ENCODE data around the gene KTI12.

Gene KTI12

GRCh38 chr1:51997974-51998382, 35.6 kb downstream of the KTI12 start:
- Histone ChIP-seq H3K9ac (ENCODE audit: low read length) (no peak overlapping the region), H3K4me2 (ENCODE audit: low read length) (no peak overlapping the region), H3K27ac (ENCODE audit: low read depth, low read length, poor library complexity, severe bottlenecking) (no peak overlapping the region), H3K4me1 (ENCODE audit: insufficient read depth, low read length, severe bottlenecking) (no peaks in the 10 kb centered on the region), H3K4me3 (ENCODE audit: low read depth, low read length, poor library complexity, severe bottlenecking) (no peak overlapping the region), H2AFZ (ENCODE audit: low read length) (no peak overlapping the region), H3F3A (ENCODE audit: insufficient read depth, low read length) (no peaks in the 10 kb centered on the region), H3K79me2 (ENCODE audit: insufficient read depth, low read length) (no peaks in the 10 kb centered on the region), H3K36me3 (ENCODE audit: insufficient read depth, low read length) (no peaks in the 10 kb centered on the region), H3K27me3 (ENCODE audit: insufficient read depth, low read length) (no peaks in the 10 kb centered on the region), H3K9me3 (ENCODE audit: low read length) (no peaks in the 10 kb centered on the region), H4K20me1 (ENCODE audit: insufficient read depth, low read length) (no peaks in the 10 kb centered on the region), H3K9me2 (ENCODE audit: low read depth, low read length) (no peaks in the 10 kb centered on the region)
- TF ChIP-seq CTCF (IDR thresholded peaks at IDR 0.05; ENCODE audit: low read length) (no peak), EZH2 (IDR thresholded peaks at IDR 0.05; ENCODE audit: borderline replicate concordance, low read length) (no peak)

- no peak within 1 kb of the TSS for H3K27ac ChIP-seq (ENCODE audit: low read depth, low read length, poor library complexity, severe bottlenecking)
These were observed 43.1 kb downstream of the KTI12 start, which contains the start of gene RAB3B for GRCh38 chr1:51990478-51990965. Gene RAB3B, minus strand, starts transcription at chr1:51990700. Its CDS starts 13,583 bp downstream, at chr1:51977117.

GRCh38 chr1:51989582-51990477, 43.8 kb downstream of the KTI12 start:
- H3K4me3 ChIP-seq (ENCODE audit: low read depth, low read length, poor library complexity, severe bottlenecking) = peak overlapping the region; percentile 63
- H4K20me1 ChIP-seq (ENCODE audit: insufficient read depth, low read length) = no peaks in the 10 kb centered on the region
- no peaks in the 10 kb centered on the region for H3K9me3 ChIP-seq (ENCODE audit: low read length)
- H3F3A ChIP-seq (ENCODE audit: insufficient read depth, low read length) = no peaks in the 10 kb centered on the region
- TF ChIP-seq EZH2 (IDR thresholded peaks at IDR 0.05; ENCODE audit: borderline replicate concordance, low read length) = no peak
- no peak for TF ChIP-seq CTCF (IDR thresholded peaks at IDR 0.05; ENCODE audit: low read length)
- H3K27me3 ChIP-seq (ENCODE audit: insufficient read depth, low read length) = no peaks in the 10 kb centered on the region
- H3K36me3 ChIP-seq (ENCODE audit: insufficient read depth, low read length) = no peaks in the 10 kb centered on the region
- no peaks in the 10 kb centered on the region for H3K4me1 ChIP-seq (ENCODE audit: insufficient read depth, low read length, severe bottlenecking)
- peak overlapping the region; percentile 66 for H3K4me2 ChIP-seq (ENCODE audit: low read length)
- H3K79me2 ChIP-seq (ENCODE audit: insufficient read depth, low read length) = no peaks in the 10 kb centered on the region
- peak overlapping the region; percentile 16; the same call in 1 of the 2 replicates for H3K9ac ChIP-seq (ENCODE audit: low read length)
- no peak overlapping the region for H2AFZ ChIP-seq (ENCODE audit: low read length)
- H3K27ac ChIP-seq (ENCODE audit: low read depth, low read length, poor library complexity, severe bottlenecking) = no peak overlapping the region
- no peaks in the 10 kb centered on the region for H3K9me2 ChIP-seq (ENCODE audit: low read depth, low read length)

More at GRCh38 chr1:51990478-51990965, 43.1 kb downstream of the KTI12 start, which contains the start of gene RAB3B:
- peak within 1 kb of the TSS; percentile 63 for H3K4me3 ChIP-seq (ENCODE audit: low read depth, low read length, poor library complexity, severe bottlenecking)
- no peaks in the 10 kb centered on the region for H3K36me3 ChIP-seq (ENCODE audit: insufficient read depth, low read length)
- H2AFZ ChIP-seq (ENCODE audit: low read length) = no peak within 1 kb of the TSS
- no peaks in the 10 kb centered on the region for H3K9me2 ChIP-seq (ENCODE audit: low read depth, low read length)
- peak within 1 kb of the TSS; percentile 16; the same call in 1 of the 2 replicates for H3K9ac ChIP-seq (ENCODE audit: low read length)
- H3K79me2 ChIP-seq (ENCODE audit: insufficient read depth, low read length) = no peaks in the 10 kb centered on the region
- H4K20me1 ChIP-seq (ENCODE audit: insufficient read depth, low read length) = no peaks in the 10 kb centered on the region
- no peaks in the 10 kb centered on the region for H3K27me3 ChIP-seq (ENCODE audit: insufficient read depth, low read length)
- no peaks in the 10 kb centered on the region for H3K9me3 ChIP-seq (ENCODE audit: low read length)
- no peaks in the 10 kb centered on the region for H3F3A ChIP-seq (ENCODE audit: insufficient read depth, low read length)
- TF ChIP-seq EZH2 (IDR thresholded peaks at IDR 0.05; ENCODE audit: borderline replicate concordance, low read length) = no peak
- TF ChIP-seq CTCF (IDR thresholded peaks at IDR 0.05; ENCODE audit: low read length) = no peak
- peak within 1 kb of the TSS; percentile 66 for H3K4me2 ChIP-seq (ENCODE audit: low read length)
- H3K4me1 ChIP-seq (ENCODE audit: insufficient read depth, low read length, severe bottlenecking) = no peaks in the 10 kb centered on the region

Measured in OCI-LY1 (cell line).